Measurements from ENCODE around the gene ADAM10.

GRCh38 chr15:58597943-58598828 is 151.3 kb downstream of the ADAM10 start:
- TF ChIP-seq CTCF (conservative IDR thresholded peaks at IDR 0.05; ENCODE audit: low read length), result no peak
- no peak for TF ChIP-seq EZH2phosphoT487 (IDR thresholded peaks at IDR 0.05; ENCODE audit: borderline replicate concordance, low read depth, low read length)
